A673 (cell line): ENCODE data around the gene PRR35.

Source experiments
- EZH2 ChIP-seq: fragments of 200-600 bp; sonication (generic); IDR thresholded peaks from 2 replicates; pipeline ENCODE4 v1.6.1; 2017; ENCODE audit warnings: borderline replicate concordance, low read depth, mild to moderate bottlenecking, mixed read lengths, antibody characterized with exemption, low read length; ENCODE audit not compliant: poor library complexity, severe bottlenecking
- TF ChIP-seq, protein P1 (sequence below): fragments of 300-800, 200-600 bp; sonication (generic); conservative IDR thresholded peaks from 2 replicates; pipeline ENCODE4 v1.5.1; 2017; ENCODE audit warnings: low read depth, mild to moderate bottlenecking, antibody characterized with exemption, low read length, moderate library complexity, mixed read lengths

GRCh38 chr16:559411-560203 lies 587 bp upstream of the PRR35 start:
- TF ChIP-seq, protein P1, sequence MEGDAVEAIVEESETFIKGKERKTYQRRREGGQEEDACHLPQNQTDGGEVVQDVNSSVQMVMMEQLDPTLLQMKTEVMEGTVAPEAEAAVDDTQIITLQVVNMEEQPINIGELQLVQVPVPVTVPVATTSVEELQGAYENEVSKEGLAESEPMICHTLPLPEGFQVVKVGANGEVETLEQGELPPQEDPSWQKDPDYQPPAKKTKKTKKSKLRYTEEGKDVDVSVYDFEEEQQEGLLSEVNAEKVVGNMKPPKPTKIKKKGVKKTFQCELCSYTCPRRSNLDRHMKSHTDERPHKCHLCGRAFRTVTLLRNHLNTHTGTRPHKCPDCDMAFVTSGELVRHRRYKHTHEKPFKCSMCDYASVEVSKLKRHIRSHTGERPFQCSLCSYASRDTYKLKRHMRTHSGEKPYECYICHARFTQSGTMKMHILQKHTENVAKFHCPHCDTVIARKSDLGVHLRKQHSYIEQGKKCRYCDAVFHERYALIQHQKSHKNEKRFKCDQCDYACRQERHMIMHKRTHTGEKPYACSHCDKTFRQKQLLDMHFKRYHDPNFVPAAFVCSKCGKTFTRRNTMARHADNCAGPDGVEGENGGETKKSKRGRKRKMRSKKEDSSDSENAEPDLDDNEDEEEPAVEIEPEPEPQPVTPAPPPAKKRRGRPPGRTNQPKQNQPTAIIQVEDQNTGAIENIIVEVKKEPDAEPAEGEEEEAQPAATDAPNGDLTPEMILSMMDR = no peak
- peak; percentile 91 for TF ChIP-seq EZH2
